HepG2 (cell line): ENCODE results near the gene CRKL. TPM values are rescaled to one million over a fixed set of nuclear protein-coding genes. Genes with fewer than 3 reads are reported as not detected.

Experiments
- AKAP8 ChIP-seq: sonication (generic); formaldehyde crosslinking; IDR thresholded peaks from 2 replicates; pipeline ENCODE4 v1.5.1; 2020; ENCODE audit warnings: mild to moderate bottlenecking, missing genetic modification reagents
- ARNT2 ChIP-seq: sonication (generic); formaldehyde crosslinking; IDR thresholded peaks from 2 replicates; pipeline ENCODE4 v1.8.0; 2022; ENCODE audit warnings: mild to moderate bottlenecking, low read depth, missing genetic modification reagents, moderate library complexity
- FOXJ3 ChIP-seq: sonication (generic); formaldehyde crosslinking; IDR thresholded peaks from 2 replicates; pipeline ENCODE4 v1.4.0; 2020; ENCODE audit warnings: missing genetic modification reagents, mild to moderate bottlenecking, borderline replicate concordance
- HIVEP1 ChIP-seq: sonication (generic); formaldehyde crosslinking; IDR thresholded peaks from 2 replicates; pipeline ENCODE4 v1.4.0; 2020; ENCODE audit warnings: mild to moderate bottlenecking, missing genetic modification reagents
- HNRNPLL ChIP-seq: fragments of 200-400 bp; formaldehyde crosslinking; IDR thresholded peaks from 2 replicates; pipeline ENCODE4 v1.6.1; 2017; ENCODE audit warnings: mild to moderate bottlenecking, low read depth, low read length; ENCODE audit not compliant: poor library complexity, severe bottlenecking
- ISL2 ChIP-seq: sonication (generic); formaldehyde crosslinking; IDR thresholded peaks from 2 replicates; pipeline ENCODE4 v1.5.0; 2020; ENCODE audit warnings: missing genetic modification reagents
- KDM2A ChIP-seq: sonication (generic); formaldehyde crosslinking; IDR thresholded peaks from 2 replicates; pipeline ENCODE4 v1.4.0; 2020; ENCODE audit warnings: low read depth, missing genetic modification reagents, borderline replicate concordance
- KLF15 ChIP-seq: sonication (generic); formaldehyde crosslinking; IDR thresholded peaks from 2 replicates; pipeline ENCODE4 v1.8.1; 2023; ENCODE audit warnings: borderline replicate concordance, mild to moderate bottlenecking, inconsistent platforms, missing genetic modification reagents, mixed read lengths
- KLF16 ChIP-seq, 2 experiments: sonication (generic) in 1 of 2; formaldehyde crosslinking in 1 of 2; IDR thresholded peaks; 2 replicates each; pipeline versions ENCODE4 v1.6.1 to v1.8.0; 2016 to 2023; ENCODE audit warnings: missing genetic modification reagents in 2 of 2, missing compliant biosample characterization in 1 of 2
- NFYC ChIP-seq: IDR thresholded peaks from 2 replicates; pipeline ENCODE4 v1.6.1; 2016; ENCODE audit warnings: missing genetic modification reagents, missing compliant biosample characterization
- PHF20 ChIP-seq: sonication (generic); formaldehyde crosslinking; IDR thresholded peaks from 2 replicates; pipeline ENCODE4 v1.5.0; 2020; ENCODE audit warnings: mild to moderate bottlenecking, missing genetic modification reagents
- POGZ ChIP-seq: sonication (generic); formaldehyde crosslinking; IDR thresholded peaks from 2 replicates; pipeline ENCODE4 v1.4.0; 2020; ENCODE audit warnings: mild to moderate bottlenecking, missing genetic modification reagents
- RARA ChIP-seq: IDR thresholded peaks from 2 replicates; pipeline ENCODE4 v1.6.1; 2016; ENCODE audit warnings: missing genetic modification reagents, missing compliant biosample characterization
- RFX1 ChIP-seq: fragments of 450-650 bp; IDR thresholded peaks from 2 replicates; pipeline ENCODE4 v1.6.1; 2017
- SIN3A ChIP-seq: IDR thresholded peaks from 2 replicates; pipeline ENCODE4 v1.6.1; 2011; ENCODE audit warnings: low read depth, mild to moderate bottlenecking, control low read depth, low read length, borderline replicate concordance
- SP4 ChIP-seq: sonication (generic); formaldehyde crosslinking; IDR thresholded peaks from 2 replicates; pipeline ENCODE4 v1.8.1; 2023; ENCODE audit warnings: mild to moderate bottlenecking, missing genetic modification reagents
- ZNF180 ChIP-seq: sonication (generic); formaldehyde crosslinking; IDR thresholded peaks from 2 replicates; pipeline ENCODE4 v1.4.0; 2020; ENCODE audit warnings: low read depth, missing genetic modification reagents, borderline replicate concordance
- ZNF335 ChIP-seq: sonication (generic); formaldehyde crosslinking; IDR thresholded peaks from 2 replicates; pipeline ENCODE4 v1.4.0; 2020; ENCODE audit warnings: missing genetic modification reagents
- ZNF343 ChIP-seq: sonication (generic); formaldehyde crosslinking; IDR thresholded peaks from 2 replicates; pipeline ENCODE4 v1.4.0; 2020; ENCODE audit warnings: mild to moderate bottlenecking, missing genetic modification reagents
- ZNF549 ChIP-seq: sonication (generic); formaldehyde crosslinking; IDR thresholded peaks from 2 replicates; pipeline ENCODE4 v1.5.0; 2020; ENCODE audit warnings: missing genetic modification reagents
- ZNF558 ChIP-seq: sonication (generic); formaldehyde crosslinking; IDR thresholded peaks from 2 replicates; pipeline ENCODE4 v1.9.0; 2022; ENCODE audit warnings: mild to moderate bottlenecking, missing genetic modification reagents, borderline replicate concordance
- ZNF776 ChIP-seq: sonication (generic); formaldehyde crosslinking; IDR thresholded peaks from 2 replicates; pipeline ENCODE4 v1.4.0; 2020; ENCODE audit warnings: mild to moderate bottlenecking, missing genetic modification reagents
- ZNF816 ChIP-seq: sonication (generic); formaldehyde crosslinking; IDR thresholded peaks from 2 replicates; pipeline ENCODE4 v1.8.0; 2022; ENCODE audit warnings: missing genetic modification reagents, mild to moderate bottlenecking, borderline replicate concordance
- polyA plus RNA-seq, 8 experiments: library from polyadenylated mRNA; depleted of rRNA in 3 of 8; stranded (reverse) in 7 of 8; unstranded in 1 of 8; fragments of >200 nt; fragmentation: Illumina TruSeq in 4 of 8; extraction: Trizol in 4 of 8; gene quantifications; 2 replicates each; pipeline versions ENCODE4 v1.2.1 to v1.2.3, GENCODE V29; 2011 to 2016; ENCODE audit warnings: low read depth in 4 of 8, missing spikeins in 1 of 8, mixed read lengths in 1 of 8; ENCODE audit not compliant: insufficient read depth in 1 of 8
- total RNA-seq, 5 experiments: library from RNA; depleted of rRNA; stranded (reverse); fragments of >200 nt; fragmentation: Illumina TruSeq; extraction: Trizol; gene quantifications; 2 replicates each; pipeline ENCODE4 v1.2.3, GENCODE V29; 2016; ENCODE audit warnings: low read depth in 1 of 5
- TF ChIP-seq, protein P1 (sequence below): sonication (generic); formaldehyde crosslinking; IDR thresholded peaks from 2 replicates; pipeline ENCODE4 v1.5.0; 2020; ENCODE audit warnings: missing genetic modification reagents
- TF ChIP-seq, protein P2 (sequence below): sonication (generic); formaldehyde crosslinking; IDR thresholded peaks from 2 replicates; pipeline ENCODE4 v1.8.0; 2022; ENCODE audit warnings: mild to moderate bottlenecking, missing genetic modification reagents, moderate library complexity
- TF ChIP-seq, protein P3 (sequence below): sonication (generic); formaldehyde crosslinking; IDR thresholded peaks from 2 replicates; pipeline ENCODE4 v1.4.0; 2020; ENCODE audit warnings: missing genetic modification reagents

The CRKL gene
- total and polyA plus RNA-seq, 2 of the 13 experiments (the other 11 are each of a cell fraction or from before 2014, with no cell fraction given), result 37.4 to 60.6 TPM

DNA sequence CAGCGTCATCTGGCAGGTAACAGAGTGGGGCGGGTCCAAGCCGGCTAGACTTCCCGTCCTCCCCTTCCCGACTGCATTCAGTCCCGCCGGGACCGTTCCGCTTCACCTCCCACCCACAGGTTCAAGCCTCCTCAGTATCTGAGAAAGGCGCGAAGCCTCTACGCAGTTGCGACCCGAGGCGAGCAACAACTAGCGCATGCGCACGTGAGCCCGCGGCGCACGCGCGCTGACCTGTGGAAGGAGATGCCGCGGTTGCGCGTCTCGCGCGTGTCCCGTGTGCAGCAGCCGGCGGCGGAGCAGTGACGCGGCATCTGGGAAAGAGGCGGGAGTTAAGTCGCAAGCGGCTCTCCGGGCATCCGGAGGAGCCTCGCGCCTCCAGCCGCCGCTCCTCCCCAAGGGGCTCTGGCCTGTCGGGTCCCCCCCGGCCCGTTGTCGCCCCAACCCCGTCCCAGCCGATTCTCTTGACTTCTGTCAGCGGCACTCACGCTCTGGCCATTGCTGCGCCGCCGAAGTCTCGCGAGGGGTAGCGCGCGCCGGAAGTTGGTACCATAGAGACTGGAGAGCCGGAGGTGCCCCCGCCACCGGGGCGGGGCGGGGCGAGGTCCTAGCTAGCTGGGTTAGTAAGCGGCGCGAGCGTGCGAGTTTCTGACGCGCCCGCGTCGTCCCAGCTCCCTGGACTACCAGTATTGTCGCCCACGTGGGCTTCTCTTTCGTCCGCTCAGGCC is 84.6 kb downstream of the CRKL start, which contains the start of gene THAP7 (continued):
- TF ChIP-seq ZNF816 (CRISPR knock-in tag), result no peak
- TF ChIP-seq FOXJ3, result no peak
- peak; percentile 87; the same call in 1 of the 2 replicates for TF ChIP-seq HIVEP1 (CRISPR knock-in tag)
- TF ChIP-seq NFYC (CRISPR knock-in tag), result peak; percentile 19; the same call in 1 of the 2 replicates
- peak; percentile 75 for TF ChIP-seq HNRNPLL
- TF ChIP-seq KLF15 (CRISPR knock-in tag), result peak; percentile 88; the same call in 1 of the 2 replicates
- peak; percentile 92; the same call in 1 of the 2 replicates for TF ChIP-seq ZNF558 (CRISPR knock-in tag)
- TF ChIP-seq ZNF343, result peak; percentile 25; the same call in 1 of the 2 replicates
- peak; percentile 43 for TF ChIP-seq RARA (CRISPR knock-in tag)
- TF ChIP-seq, protein P1, sequence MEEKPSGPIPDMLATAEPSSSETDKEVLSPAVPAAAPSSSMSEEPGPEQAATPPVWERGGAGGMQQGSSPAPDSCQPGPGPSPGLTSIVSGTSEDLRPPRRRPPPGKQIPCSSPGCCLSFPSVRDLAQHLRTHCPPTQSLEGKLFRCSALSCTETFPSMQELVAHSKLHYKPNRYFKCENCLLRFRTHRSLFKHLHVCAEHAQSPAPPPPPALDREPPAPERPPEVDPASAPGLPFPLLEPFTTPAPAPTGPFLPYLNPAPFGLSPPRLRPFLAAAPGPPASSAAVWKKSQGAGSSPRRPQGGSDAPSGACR (CRISPR knock-in tag), result peak; percentile 89; the same call in 1 of the 2 replicates
- TF ChIP-seq POGZ (CRISPR knock-in tag), result peak; percentile 63; the same call in 1 of the 2 replicates
- TF ChIP-seq ARNT2 (CRISPR knock-in tag), result peak; percentile 72
- TF ChIP-seq SIN3A, result peak; percentile 88; the same call in 1 of the 2 replicates
- TF ChIP-seq, protein P2, sequence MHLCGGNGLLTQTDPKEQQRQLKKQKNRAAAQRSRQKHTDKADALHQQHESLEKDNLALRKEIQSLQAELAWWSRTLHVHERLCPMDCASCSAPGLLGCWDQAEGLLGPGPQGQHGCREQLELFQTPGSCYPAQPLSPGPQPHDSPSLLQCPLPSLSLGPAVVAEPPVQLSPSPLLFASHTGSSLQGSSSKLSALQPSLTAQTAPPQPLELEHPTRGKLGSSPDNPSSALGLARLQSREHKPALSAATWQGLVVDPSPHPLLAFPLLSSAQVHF (CRISPR knock-in tag), result peak; percentile 71
- TF ChIP-seq KLF16 (CRISPR knock-in tag; IDR thresholded peaks at IDR 0.05), result peak; percentile 11 to 92; a peak in 2 of 4 replicates
- TF ChIP-seq ISL2 (CRISPR knock-in tag), result peak; percentile 48
- TF ChIP-seq, protein P3, sequence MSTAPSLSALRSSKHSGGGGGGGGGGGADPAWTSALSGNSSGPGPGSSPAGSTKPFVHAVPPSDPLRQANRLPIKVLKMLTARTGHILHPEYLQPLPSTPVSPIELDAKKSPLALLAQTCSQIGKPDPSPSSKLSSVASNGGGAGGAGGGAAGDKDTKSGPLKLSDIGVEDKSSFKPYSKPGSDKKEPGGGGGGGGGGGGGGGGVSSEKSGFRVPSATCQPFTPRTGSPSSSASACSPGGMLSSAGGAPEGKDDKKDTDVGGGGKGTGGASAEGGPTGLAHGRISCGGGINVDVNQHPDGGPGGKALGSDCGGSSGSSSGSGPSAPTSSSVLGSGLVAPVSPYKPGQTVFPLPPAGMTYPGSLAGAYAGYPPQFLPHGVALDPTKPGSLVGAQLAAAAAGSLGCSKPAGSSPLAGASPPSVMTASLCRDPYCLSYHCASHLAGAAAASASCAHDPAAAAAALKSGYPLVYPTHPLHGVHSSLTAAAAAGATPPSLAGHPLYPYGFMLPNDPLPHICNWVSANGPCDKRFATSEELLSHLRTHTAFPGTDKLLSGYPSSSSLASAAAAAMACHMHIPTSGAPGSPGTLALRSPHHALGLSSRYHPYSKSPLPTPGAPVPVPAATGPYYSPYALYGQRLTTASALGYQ (CRISPR knock-in tag), result 0 out of 2 replicates have a peak, but pooled peaks have one; percentile 41
- TF ChIP-seq AKAP8 (CRISPR knock-in tag), result peak; percentile 43; the same call in 1 of the 2 replicates
- TF ChIP-seq SP4 (CRISPR knock-in tag), result peak; percentile 77
- TF ChIP-seq KDM2A, result peak; percentile 84
- TF ChIP-seq ZNF180, result 0 out of 2 replicates have a peak, but pooled peaks have one; percentile 6
- peak; percentile 75; the same call in 1 of the 2 replicates for TF ChIP-seq ZNF335
- peak; percentile 86 for TF ChIP-seq PHF20 (CRISPR knock-in tag)
- no peak for TF ChIP-seq ZNF549 (CRISPR knock-in tag)
- peak; percentile 18; the same call in 1 of the 2 replicates for TF ChIP-seq RFX1
- peak; percentile 94 for TF ChIP-seq ZNF776 (CRISPR knock-in tag)
